Stimulated activated CD8-positive, alpha-beta memory T cell treated with anti-CD3 and anti-CD28 coated beads, Interleukin-4, amount 100 ng/mL, for 1 hour (primary cell): ENCODE results near the gene PIP4K2A.

Source experiments
- DNase-seq, 2 donors: peaks; one replicate each; pipeline ENCODE4 v3.0.0-alpha.2; 2020; ENCODE audit warnings: low read depth in 2 of 2, low spot score in 1 of 2

The PIP4K2A gene

GRCh38 chr10:22489467-22489866, 224.9 kb downstream of the PIP4K2A start:
- DNase-seq: no peak

GRCh38 chr10:22486431-22486830, 227.9 kb downstream of the PIP4K2A start:
- DNase-seq: no peak
